ENCODE data around the gene TNFRSF12A. TPM values are rescaled to one million over a fixed set of nuclear protein-coding genes. Genes with fewer than 3 reads are reported as not detected.

Gene TNFRSF12A
- total RNA-seq, 1 donor from 2014 or later = 0.47 TPM

GRCh38 chr16:2981177-2981898 is 38.8 kb upstream of the TNFRSF12A start:
- Mint-ChIP-seq H3K9me3 (no peaks in the 10 kb centered on the region), H3K36me3 (ENCODE audit: low read depth) (no peaks in the 10 kb centered on the region), H3K27ac (no peak overlapping the region), H3K27me3 (no peaks in the 10 kb centered on the region), H3K4me1 (peaks cover 27% of the 10 kb centered on the region), H3K4me3 (peak overlapping the region; percentile 84)
- no peak for TF ChIP-seq CTCF (IDR thresholded peaks at IDR 0.05)
- POLR2A ChIA-PET = interaction anchor here (0.5 to 1.5 kb wide), 12 partner anchors 10 to 204 kb away, joined by 3 to 10 read pairs (median 4); partner anchors contain the start of genes ELOB, FLYWCH2, KREMEN2 and PAQR4
- DNase-seq (no peak), ATAC-seq (ENCODE audit: low read depth) (no peak)
- intact Hi-C loops (cut with micrococcal nuclease) = no loop called here
- CTCF ChIA-PET = no interaction called here

GRCh38 chr16:2981899-2982250 is 38.3 kb upstream of the TNFRSF12A start:
- Mint-ChIP-seq H3K27me3 (no peaks in the 10 kb centered on the region), H3K4me3 (peak overlapping the region; percentile 74), H3K4me1 (peaks cover 27% of the 10 kb centered on the region), H3K27ac (no peak overlapping the region), H3K36me3 (ENCODE audit: low read depth) (no peaks in the 10 kb centered on the region), H3K9me3 (no peaks in the 10 kb centered on the region)
- ChIA-PET POLR2A (interaction anchor here (0.9 to 1.2 kb wide), 4 partner anchors 12 to 99 kb away, joined by 3 to 4 read pairs (median 3); partner anchors contain the start of genes FLYWCH2, PAQR4 and TNFRSF12A), CTCF (no interaction called here)
- DNase-seq = no peak
- no peak for TF ChIP-seq CTCF (IDR thresholded peaks at IDR 0.05)
- intact Hi-C loops (cut with micrococcal nuclease) = loop anchor here (2.0 kb wide), 3 partner anchors 39 to 107 kb away; partner anchors contain the start of gene TNFRSF12A
- no peak for ATAC-seq (ENCODE audit: low read depth)

GRCh38 chr16:2982402-2982801 is 37.8 kb upstream of the TNFRSF12A start:
- ATAC-seq (ENCODE audit: low read depth) (no peak), DNase-seq (no peak)
- POLR2A ChIA-PET = interaction anchor here (0.7 to 1.1 kb wide), 2 partner anchors 19 to 497 kb away, joined by 11 to 13 read pairs; partner anchors contain the start of gene KREMEN2
- CTCF ChIA-PET = no interaction called here
- H3K27me3 Mint-ChIP-seq = no peaks in the 10 kb centered on the region
- no peaks in the 10 kb centered on the region for H3K36me3 Mint-ChIP-seq (ENCODE audit: low read depth)
- H3K9me3 Mint-ChIP-seq = no peaks in the 10 kb centered on the region
- no peak overlapping the region for H3K4me3 Mint-ChIP-seq
- no peak for TF ChIP-seq CTCF (IDR thresholded peaks at IDR 0.05)
- intact Hi-C loops (cut with micrococcal nuclease) = loop anchor here (2.0 kb wide), 3 partner anchors 38 to 108 kb away; partner anchors contain the start of gene TNFRSF12A
- H3K4me1 Mint-ChIP-seq = peaks cover 27% of the 10 kb centered on the region
- no peak overlapping the region for H3K27ac Mint-ChIP-seq

- H3K36me3 Mint-ChIP-seq (ENCODE audit: low read depth) = no peaks in the 10 kb centered on the region
- CTCF ChIA-PET = interaction anchor here (1.0 kb wide), 1 partner anchor 38 kb away, joined by 3 read pairs; no protein-coding TSS in a partner anchor
- H3K4me1 Mint-ChIP-seq = peaks cover 27% of the 10 kb centered on the region
- intact Hi-C loops (cut with micrococcal nuclease) = loop anchor here (1.0 to 2.0 kb wide), 5 partner anchors 21 to 109 kb away; partner anchors contain the start of gene TNFRSF12A
- POLR2A ChIA-PET = interaction anchor here (1.1 kb wide), 1 partner anchor 14 kb away, joined by 3 read pairs; no protein-coding TSS in a partner anchor
- H3K9me3 Mint-ChIP-seq = no peaks in the 10 kb centered on the region
- peak; percentile 48 for TF ChIP-seq CTCF (IDR thresholded peaks at IDR 0.05)
- DNase-seq = peak; percentile 70
- peak overlapping the region; percentile 62 for H3K4me3 Mint-ChIP-seq
- H3K27ac Mint-ChIP-seq = no peak overlapping the region
- peak; percentile 59 for ATAC-seq (ENCODE audit: low read depth)
- no peaks in the 10 kb centered on the region for H3K27me3 Mint-ChIP-seq
These were observed 36.4 kb upstream of the TNFRSF12A start for GRCh38 chr16:2983706-2984136.

- Mint-ChIP-seq H3K4me3 (no peak overlapping the region), H3K27me3 (peaks cover under 1% of the 10 kb centered on the region), H3K4me1 (peaks cover 23% of the 10 kb centered on the region), H3K9me3 (no peaks in the 10 kb centered on the region), H3K36me3 (ENCODE audit: low read depth) (no peaks in the 10 kb centered on the region), H3K27ac (no peak overlapping the region)
- no peak for TF ChIP-seq CTCF (IDR thresholded peaks at IDR 0.05)
- POLR2A ChIA-PET = no interaction called here
- intact Hi-C loops (cut with micrococcal nuclease) = no loop called here
- no peak for DNase-seq
- CTCF ChIA-PET = no interaction called here
- ATAC-seq (ENCODE audit: low read depth) = no peak
These were observed 34.7 kb upstream of the TNFRSF12A start for GRCh38 chr16:2985462-2985861.

All from activated B cell treated with CpG ODN at 0.5 μM for 24 hours (primary cell).